H1 (cell line): ENCODE results near the gene CCDC175. TPM values are rescaled to one million over a fixed set of nuclear protein-coding genes. Genes with fewer than 3 reads are reported as not detected.

Experiments
- CBX8 ChIP-seq: fragments of 300-800, 300-1000 bp; sonication (generic); IDR thresholded peaks from 2 replicates; pipeline ENCODE4 v1.7.1; 2016; ENCODE audit warnings: low read depth, low read length, borderline replicate concordance
- CREB1 ChIP-seq: IDR thresholded peaks from 2 replicates; pipeline ENCODE4 v1.6.1; 2012; ENCODE audit warnings: inconsistent platforms
- KDM5A ChIP-seq: fragments of 200-600 bp; IDR thresholded peaks from 2 replicates; pipeline ENCODE4 v1.7.1; 2012; ENCODE audit warnings: mild to moderate bottlenecking, low read length, inconsistent platforms, mixed read lengths
- POLR2A ChIP-seq, 2 experiments: IDR thresholded peaks; 1 replicate in 1 of 2; 2 replicates in 1 of 2; pipeline ENCODE4 v1.6.1; 2011; ENCODE audit warnings: low read depth in 2 of 2, low read length in 2 of 2, mild to moderate bottlenecking in 2 of 2; ENCODE audit errors: control extremely low read depth in 1 of 2
- POLR2AphosphoS5 ChIP-seq: IDR thresholded peaks from 2 replicates; pipeline ENCODE4 v1.6.1; 2011; ENCODE audit warnings: low read depth, low read length
- SIRT6 ChIP-seq: IDR thresholded peaks from one replicate; pipeline ENCODE4 v1.7.1; 2012; ENCODE audit warnings: low read length, inconsistent platforms
- TBP ChIP-seq: IDR thresholded peaks from 2 replicates; pipeline ENCODE4 v1.6.1; 2011; ENCODE audit warnings: low read depth, low read length, improper control_type of control experiment
- polyA plus RNA-seq, 7 experiments: library from polyadenylated mRNA; depleted of rRNA in 3 of 7; stranded (reverse) in 5 of 7; unstranded in 2 of 7; fragments of >200 nt in 5 of 7; fragments of 200-250 nt in 2 of 7; gene quantifications; 1 replicate in 5 of 7; 2 replicates in 1 of 7; 4 replicates in 1 of 7; pipeline versions ENCODE4 v1.2.1 to v1.2.3, GENCODE V29; 2011 to 2013; ENCODE audit warnings: missing spikeins in 2 of 7, mixed read lengths in 2 of 7
- total RNA-seq: library from RNA; stranded (reverse); fragmentation: NEBNext Ultra II Directional; extraction: Animal tissue kit (Norgen Biotek cat#: 25700); gene quantifications from 2 replicates; pipeline ENCODE4 v1.2.1, GENCODE V29; 2021
- TF ChIP-seq, protein P1 (sequence below): IDR thresholded peaks from 2 replicates; pipeline ENCODE4 v1.6.1; 2012; ENCODE audit warnings: inconsistent platforms

Gene CCDC175
- total and polyA plus RNA-seq, 2 of the 8 experiments (the other 6 are each of a cell fraction or from before 2014, with no cell fraction given), result 0.19 TPM; not detected in 1

DNA sequence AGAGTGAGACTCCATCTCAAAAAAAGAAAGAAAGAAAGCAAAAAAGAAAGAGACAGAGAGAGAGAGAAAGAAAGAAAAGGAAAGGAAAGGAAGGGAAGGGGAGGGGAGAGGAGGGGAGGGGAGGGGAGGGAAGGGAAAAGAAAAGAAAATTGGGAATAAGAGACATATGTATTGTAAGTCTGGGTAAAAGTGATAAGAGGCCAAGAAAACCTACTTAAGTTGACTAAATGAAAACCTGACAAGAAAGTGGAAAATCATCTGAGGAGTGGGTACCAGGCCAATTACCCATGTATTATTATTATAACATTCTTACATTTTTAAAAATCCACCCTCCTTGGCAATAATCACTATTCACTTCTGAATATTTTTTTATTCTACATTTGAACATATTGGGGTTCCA is 46.3 kb downstream of the CCDC175 start (continued):
- TF ChIP-seq POLR2A (IDR thresholded peaks at IDR 0.05; ENCODE audit: control extremely low read depth in 1 of 2, low read depth in 2 of 2, low read length in 2 of 2), result no peak
- no peak for TF ChIP-seq CREB1
- no peak for TF ChIP-seq KDM5A
- no peak for TF ChIP-seq TBP
- TF ChIP-seq SIRT6, result no peak
- TF ChIP-seq POLR2AphosphoS5, result no peak
- TF ChIP-seq, protein P1, sequence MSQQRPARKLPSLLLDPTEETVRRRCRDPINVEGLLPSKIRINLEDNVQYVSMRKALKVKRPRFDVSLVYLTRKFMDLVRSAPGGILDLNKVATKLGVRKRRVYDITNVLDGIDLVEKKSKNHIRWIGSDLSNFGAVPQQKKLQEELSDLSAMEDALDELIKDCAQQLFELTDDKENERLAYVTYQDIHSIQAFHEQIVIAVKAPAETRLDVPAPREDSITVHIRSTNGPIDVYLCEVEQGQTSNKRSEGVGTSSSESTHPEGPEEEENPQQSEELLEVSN, result no peak
- TF ChIP-seq CBX8, result no peak
